Subcutaneous abdominal adipose tissue (tissue), 5 donors: ENCODE data around the gene TMEFF2.

Source experiments
- H3K27ac ChIP-seq: one replicate; pipeline ENCODE4 v1.7.0; 2013; ENCODE audit warnings: low read depth, mild to moderate bottlenecking, inconsistent platforms, low read length, moderate library complexity
- H3K27me3 ChIP-seq, 5 donors: one replicate each; pipeline ENCODE4 v1.7.0; 2013; ENCODE audit warnings: low read length in 5 of 5, inconsistent platforms in 1 of 5; ENCODE audit not compliant: control insufficient read depth in 5 of 5, insufficient read depth in 4 of 5
- H3K36me3 ChIP-seq, 5 donors: one replicate each; pipeline ENCODE4 v1.7.0; 2013; ENCODE audit warnings: low read length in 5 of 5; ENCODE audit not compliant: control insufficient read depth in 5 of 5, insufficient read depth in 5 of 5
- H3K4me1 ChIP-seq, 5 donors: one replicate each; pipeline ENCODE4 v1.7.0; 2013; ENCODE audit warnings: low read length in 5 of 5, mild to moderate bottlenecking in 3 of 5, moderate library complexity in 1 of 5; ENCODE audit not compliant: control insufficient read depth in 5 of 5, insufficient read depth in 5 of 5
- H3K4me3 ChIP-seq, 5 donors: one replicate each; pipeline ENCODE4 v1.7.0; 2013; ENCODE audit warnings: low read length in 5 of 5, low read depth in 1 of 5
- H3K9ac ChIP-seq, 5 donors: one replicate each; pipeline ENCODE4 v1.7.0; 2013; ENCODE audit warnings: low read length in 5 of 5, mild to moderate bottlenecking in 4 of 5, moderate library complexity in 3 of 5
- H3K9me3 ChIP-seq, 5 donors: one replicate each; pipeline ENCODE4 v1.7.0; 2013; ENCODE audit warnings: low read length in 5 of 5; ENCODE audit not compliant: control insufficient read depth in 5 of 5
- donor health status: healthy.
- donor health status: healthy.
- donor health status: healthy.
- donor health status: healthy.
- donor health status: healthy.

Gene TMEFF2

GRCh38 chr2:191936882-191937405 lies 257.8 kb downstream of the TMEFF2 start:
- H3K27me3 ChIP-seq: no peaks in the 10 kb centered on the region
- H3K9ac ChIP-seq: no peak overlapping the region
- H3K9me3 ChIP-seq: no peaks in the 10 kb centered on the region
- H3K27ac ChIP-seq: no peak overlapping the region
- H3K36me3 ChIP-seq: no peaks in the 10 kb centered on the region
- H3K4me1 ChIP-seq: peaks cover 0 to 9% (median 0%) of the 10 kb centered on the region in 5 donors
- H3K4me3 ChIP-seq: no peak overlapping the region

- Histone ChIP-seq H3K9me3 (no peaks in the 10 kb centered on the region), H3K36me3 (no peaks in the 10 kb centered on the region), H3K9ac (no peak overlapping the region), H3K4me3 (no peak overlapping the region), H3K27me3 (no peaks in the 10 kb centered on the region), H3K27ac (no peak overlapping the region), H3K4me1 (peaks cover 0 to 11% (median 0%) of the 10 kb centered on the region in 5 donors)
These were observed 259.5 kb downstream of the TMEFF2 start for GRCh38 chr2:191935247-191935646.

GRCh38 chr2:191933307-191934105 lies 261.2 kb downstream of the TMEFF2 start:
- no peak overlapping the region for H3K27ac ChIP-seq
- H3K9ac ChIP-seq: no peak overlapping the region
- no peaks in the 10 kb centered on the region for H3K9me3 ChIP-seq
- H3K36me3 ChIP-seq: no peaks in the 10 kb centered on the region
- peaks cover 0 to 20% (median 0%) of the 10 kb centered on the region in 5 donors for H3K4me1 ChIP-seq
- H3K27me3 ChIP-seq: no peaks in the 10 kb centered on the region
- H3K4me3 ChIP-seq: no peak overlapping the region

- Histone ChIP-seq H3K9me3 (no peaks in the 10 kb centered on the region), H3K36me3 (no peaks in the 10 kb centered on the region), H3K27ac (no peak overlapping the region), H3K27me3 (no peaks in the 10 kb centered on the region), H3K4me3 (no peak overlapping the region), H3K9ac (no peak overlapping the region), H3K4me1 (peaks cover 0 to 30% (median 8%) of the 10 kb centered on the region in 5 donors)
These were observed 262.4 kb downstream of the TMEFF2 start for GRCh38 chr2:191932286-191932685.

GRCh38 chr2:191931329-191931728 lies 263.4 kb downstream of the TMEFF2 start:
- Histone ChIP-seq H3K27me3 (no peaks in the 10 kb centered on the region), H3K9ac (no peak overlapping the region), H3K27ac (no peak overlapping the region), H3K4me3 (no peak overlapping the region), H3K36me3 (no peaks in the 10 kb centered on the region), H3K9me3 (no peaks in the 10 kb centered on the region), H3K4me1 (peaks cover 0 to 31% (median 10%) of the 10 kb centered on the region in 5 donors)

- Histone ChIP-seq H3K36me3 (no peaks in the 10 kb centered on the region), H3K27ac (no peak overlapping the region), H3K4me1 (peaks cover 0 to 31% (median 10%) of the 10 kb centered on the region in 5 donors), H3K9me3 (no peaks in the 10 kb centered on the region), H3K27me3 (no peaks in the 10 kb centered on the region), H3K4me3 (no peak overlapping the region), H3K9ac (no peak overlapping the region)
These were observed 264.5 kb downstream of the TMEFF2 start for GRCh38 chr2:191930205-191930604.

- Histone ChIP-seq H3K4me1 (peaks cover 0 to 31% (median 10%) of the 10 kb centered on the region in 5 donors), H3K9ac (no peak overlapping the region), H3K36me3 (no peaks in the 10 kb centered on the region), H3K27ac (no peak overlapping the region), H3K4me3 (no peak overlapping the region), H3K27me3 (no peaks in the 10 kb centered on the region), H3K9me3 (no peaks in the 10 kb centered on the region)
These were observed 265.4 kb downstream of the TMEFF2 start for GRCh38 chr2:191929288-191929687.

GRCh38 chr2:191927991-191928390 lies 266.7 kb downstream of the TMEFF2 start:
- H3K27ac ChIP-seq: no peak overlapping the region
- no peaks in the 10 kb centered on the region for H3K9me3 ChIP-seq
- no peaks in the 10 kb centered on the region for H3K27me3 ChIP-seq
- H3K36me3 ChIP-seq: no peaks in the 10 kb centered on the region
- H3K9ac ChIP-seq: no peak overlapping the region
- H3K4me3 ChIP-seq: no peak overlapping the region
- H3K4me1 ChIP-seq: peaks cover 0 to 31% (median 10%) of the 10 kb centered on the region in 5 donors

GRCh38 chr2:191927319-191927867 lies 267.3 kb downstream of the TMEFF2 start:
- Histone ChIP-seq H3K4me1 (peaks cover 0 to 25% (median 10%) of the 10 kb centered on the region in 5 donors), H3K27me3 (no peaks in the 10 kb centered on the region), H3K9me3 (no peaks in the 10 kb centered on the region), H3K9ac (no peak overlapping the region), H3K4me3 (no peak overlapping the region), H3K27ac (no peak overlapping the region), H3K36me3 (no peaks in the 10 kb centered on the region)

- Histone ChIP-seq H3K27ac (no peak overlapping the region), H3K36me3 (no peaks in the 10 kb centered on the region), H3K4me3 (no peak overlapping the region), H3K9me3 (no peaks in the 10 kb centered on the region), H3K9ac (no peak overlapping the region), H3K4me1 (peaks cover 0 to 22% (median 10%) of the 10 kb centered on the region in 5 donors), H3K27me3 (no peaks in the 10 kb centered on the region)
These were observed 268.1 kb downstream of the TMEFF2 start for GRCh38 chr2:191926671-191927070.
